Keratinocyte (primary cell): ENCODE measurements around the gene TEN1. TPM values are rescaled to one million over a fixed set of nuclear protein-coding genes. Genes with fewer than 3 reads are reported as not detected.

ENCODE experiments used
- DNase-seq: peaks from one replicate; pipeline ENCODE4 v3.0.0-alpha.2; 2011; ENCODE audit warnings: low read depth, missing footprints, low spot score
- FAIRE-seq: peaks from 2 replicates; lab custom pipeline; 2011; peaks lifted over from hg19 to GRCh38; lab: Jason Lieb, UNC
- H2AFZ ChIP-seq: 2 replicates; pipeline ENCODE4 v1.6.0; 2012; ENCODE audit warnings: low read length, control low read depth, inconsistent platforms; ENCODE audit not compliant: control insufficient read depth
- H3K27ac ChIP-seq: 2 replicates; pipeline ENCODE4 v1.5.1; 2011; ENCODE audit warnings: low read length; ENCODE audit not compliant: control insufficient read depth, insufficient read depth
- H3K27me3 ChIP-seq: 3 replicates; pipeline ENCODE4 v1.6.0; 2011; ENCODE audit warnings: low read length; ENCODE audit not compliant: control insufficient read depth, insufficient read depth; ENCODE audit errors: extremely low read depth
- H3K36me3 ChIP-seq, 2 experiments: 2 replicates in 1 of 2; 3 replicates in 1 of 2; pipeline ENCODE4 v1.5.1; 2011; ENCODE audit warnings: low read length in 2 of 2, mild to moderate bottlenecking in 1 of 2; ENCODE audit not compliant: control insufficient read depth in 2 of 2, insufficient read depth in 2 of 2; ENCODE audit errors: extremely low read depth in 1 of 2
- H3K4me1 ChIP-seq: 3 replicates; pipeline ENCODE4 v1.5.1; 2011; ENCODE audit warnings: low read length; ENCODE audit not compliant: control insufficient read depth, insufficient read depth; ENCODE audit errors: extremely low read depth
- H3K4me2 ChIP-seq: 3 replicates; pipeline ENCODE4 v1.6.0; 2011; ENCODE audit warnings: low read depth, low read length; ENCODE audit not compliant: control insufficient read depth, insufficient read depth; ENCODE audit errors: extremely low read depth
- H3K4me3 ChIP-seq, 3 experiments: fragments of 200-600 bp in 1 of 3; sonication (generic) in 1 of 3; 2 replicates in 2 of 3; 3 replicates in 1 of 3; pipeline ENCODE4 v1.5.1; 2011 to 2016; ENCODE audit warnings: low read length in 3 of 3, mild to moderate bottlenecking in 3 of 3, control low read depth in 2 of 3, inconsistent platforms in 1 of 3, low read depth in 1 of 3, mixed read lengths in 1 of 3, mixed run types in 1 of 3, moderate library complexity in 1 of 3; ENCODE audit not compliant: control insufficient read depth in 2 of 3, insufficient read depth in 2 of 3; ENCODE audit errors: extremely low read depth in 1 of 3
- H3K79me2 ChIP-seq: 2 replicates; pipeline ENCODE4 v1.6.0; 2012; ENCODE audit warnings: low read length; ENCODE audit not compliant: control insufficient read depth, insufficient read depth
- H3K9ac ChIP-seq: 3 replicates; pipeline ENCODE4 v1.6.0; 2011; ENCODE audit warnings: low read length; ENCODE audit not compliant: control insufficient read depth, insufficient read depth; ENCODE audit errors: extremely low read depth
- H3K9me1 ChIP-seq: 3 replicates; pipeline ENCODE4 v1.6.0; 2011; ENCODE audit warnings: low read length; ENCODE audit not compliant: control insufficient read depth, insufficient read depth; ENCODE audit errors: extremely low read depth
- H3K9me3 ChIP-seq: 2 replicates; pipeline ENCODE4 v1.5.1; 2012; ENCODE audit warnings: low read depth, low read length; ENCODE audit not compliant: control insufficient read depth
- H4K20me1 ChIP-seq: 3 replicates; pipeline ENCODE4 v1.6.0; 2011; ENCODE audit warnings: low read length; ENCODE audit not compliant: control insufficient read depth, insufficient read depth; ENCODE audit errors: extremely low read depth
- EZH2 ChIP-seq: IDR thresholded peaks from one replicate; pipeline ENCODE4 v1.6.1; 2012; ENCODE audit warnings: inconsistent platforms, mild to moderate bottlenecking, low read length, moderate library complexity
- dilution Hi-C: fragments of 300-500 bp; cut with MboI; formaldehyde crosslinking; loops from one replicate; pipeline ENCODE4 v1.7.0; 2020; ENCODE audit warnings: low sequenced_read_pairs; ENCODE audit not compliant: extremely low pct_ligation_motif_present
- polyA plus RNA-seq, 5 experiments: library from polyadenylated mRNA; depleted of rRNA in 3 of 5; stranded (reverse) in 3 of 5; stranded (forward) in 1 of 5; unstranded in 1 of 5; fragments of >200 nt; gene quantifications; 1 replicate in 1 of 5; 2 replicates in 3 of 5; 3 replicates in 1 of 5; pipeline versions ENCODE4 v1.2.1 to v1.2.3, GENCODE V29; 2011 to 2012; ENCODE audit warnings: missing spikeins in 2 of 5, low read depth in 1 of 5, low replicate concordance in 1 of 5
- TF ChIP-seq, protein P1 (sequence below), 3 experiments: IDR thresholded peaks in 1 of 3; conservative IDR thresholded peaks in 1 of 3; optimal IDR thresholded peaks in 1 of 3; 2 replicates in 2 of 3; 3 replicates in 1 of 3; pipeline versions ENCODE3 to v1.5.1; 2011; ENCODE audit warnings: low read length in 3 of 3, mild to moderate bottlenecking in 3 of 3, moderate library complexity in 2 of 3, control low read depth in 1 of 3, inconsistent platforms in 1 of 3; ENCODE audit not compliant: insufficient read depth in 2 of 3; ENCODE audit errors: extremely low read depth in 1 of 3

Gene TEN1
- polyA plus RNA-seq, 1 donor (not counting 4 experiments of a cell fraction or from before 2014, with no cell fraction given) = 11.7 TPM

DNA sequence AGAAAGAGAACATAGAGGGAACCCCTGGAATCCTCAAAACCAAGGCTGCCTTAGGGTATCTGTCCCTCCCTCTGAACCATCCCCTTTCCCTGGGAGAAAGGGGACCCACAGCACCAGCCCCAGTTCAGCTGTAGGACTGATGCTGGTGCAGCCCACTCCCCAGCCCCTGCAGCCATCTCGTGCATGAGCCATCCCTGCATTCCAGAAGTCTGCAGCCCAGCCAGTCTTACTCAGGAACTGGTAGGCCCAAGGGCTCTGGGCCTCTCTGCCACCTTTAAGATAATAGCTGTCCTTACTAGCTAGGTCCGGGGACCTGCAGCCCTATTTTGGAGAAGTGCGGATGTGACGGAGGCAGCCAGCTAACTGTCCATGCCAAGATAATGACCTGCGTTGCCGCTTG lies 54.1 kb downstream of the TEN1 start:
- Histone ChIP-seq H3K4me2 (no peak overlapping the region), H2AFZ (no peak overlapping the region), H3K36me3 (peaks cover 2% of the 10 kb centered on the region in 2 experiments), H4K20me1 (no peaks in the 10 kb centered on the region), H3K27ac (no peak overlapping the region), H3K27me3 (no peaks in the 10 kb centered on the region), H3K79me2 (no peaks in the 10 kb centered on the region), H3K9ac (no peak overlapping the region), H3K4me3 (no peak overlapping the region), H3K4me1 (no peaks in the 10 kb centered on the region), H3K9me1 (no peaks in the 10 kb centered on the region), H3K9me3 (no peaks in the 10 kb centered on the region)
- TF ChIP-seq, protein P1, sequence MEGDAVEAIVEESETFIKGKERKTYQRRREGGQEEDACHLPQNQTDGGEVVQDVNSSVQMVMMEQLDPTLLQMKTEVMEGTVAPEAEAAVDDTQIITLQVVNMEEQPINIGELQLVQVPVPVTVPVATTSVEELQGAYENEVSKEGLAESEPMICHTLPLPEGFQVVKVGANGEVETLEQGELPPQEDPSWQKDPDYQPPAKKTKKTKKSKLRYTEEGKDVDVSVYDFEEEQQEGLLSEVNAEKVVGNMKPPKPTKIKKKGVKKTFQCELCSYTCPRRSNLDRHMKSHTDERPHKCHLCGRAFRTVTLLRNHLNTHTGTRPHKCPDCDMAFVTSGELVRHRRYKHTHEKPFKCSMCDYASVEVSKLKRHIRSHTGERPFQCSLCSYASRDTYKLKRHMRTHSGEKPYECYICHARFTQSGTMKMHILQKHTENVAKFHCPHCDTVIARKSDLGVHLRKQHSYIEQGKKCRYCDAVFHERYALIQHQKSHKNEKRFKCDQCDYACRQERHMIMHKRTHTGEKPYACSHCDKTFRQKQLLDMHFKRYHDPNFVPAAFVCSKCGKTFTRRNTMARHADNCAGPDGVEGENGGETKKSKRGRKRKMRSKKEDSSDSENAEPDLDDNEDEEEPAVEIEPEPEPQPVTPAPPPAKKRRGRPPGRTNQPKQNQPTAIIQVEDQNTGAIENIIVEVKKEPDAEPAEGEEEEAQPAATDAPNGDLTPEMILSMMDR (optimal IDR thresholded peaks at IDR 0.05 in 1 of 3, IDR thresholded peaks at IDR 0.05 in 1 of 3, conservative IDR thresholded peaks at IDR 0.05 in 1 of 3; ENCODE audit: extremely low read depth in 1 of 3, insufficient read depth in 2 of 3, low read length in 3 of 3) = no peak
- TF ChIP-seq EZH2 = no peak
- dilution Hi-C loops = no loop called here
- DNase-seq (no peak), FAIRE-seq (no peak)

DNA sequence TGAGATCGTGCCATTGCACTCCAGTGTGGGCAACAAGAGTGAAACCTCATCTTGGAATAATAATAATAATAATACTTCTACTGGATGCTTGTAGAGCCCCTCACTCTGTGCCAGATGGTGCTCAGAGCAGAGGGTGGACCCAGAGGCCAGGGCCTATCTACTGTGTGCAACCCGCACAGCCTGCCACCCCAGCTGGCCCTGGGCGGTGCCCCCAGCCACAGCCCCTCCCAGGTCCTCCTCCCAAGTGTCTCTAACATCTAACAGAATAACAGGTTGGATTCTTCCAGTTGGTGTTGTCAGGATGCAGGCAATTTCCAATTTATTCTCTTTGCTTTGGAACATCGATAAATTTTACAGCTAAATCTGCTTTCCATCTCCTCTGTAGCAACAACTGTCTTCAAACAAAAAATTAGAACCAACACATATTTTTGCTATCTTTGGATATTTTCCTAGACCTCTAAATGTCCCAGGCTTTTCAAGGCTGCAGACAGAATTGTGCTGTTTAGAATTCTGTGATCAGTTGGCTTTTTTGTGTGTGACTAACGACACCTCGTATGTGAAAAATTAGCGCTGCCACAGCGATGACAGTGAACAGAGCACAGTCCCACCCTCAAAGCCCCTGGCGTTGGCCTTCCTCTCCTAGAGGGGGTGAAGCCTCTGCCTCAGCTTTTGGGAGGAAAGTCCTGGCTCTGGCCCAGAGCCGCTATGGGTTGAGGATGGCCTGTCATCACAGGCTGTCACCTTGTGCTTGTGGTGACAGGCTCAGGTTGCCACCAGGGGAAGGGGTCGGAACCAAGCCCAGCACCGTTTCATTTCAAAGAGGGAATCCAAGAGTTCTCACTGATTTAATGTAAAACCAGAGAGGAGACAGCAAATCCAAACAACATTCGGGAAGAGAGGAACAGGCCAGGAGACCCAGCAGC lies 55.6 kb downstream of the TEN1 start:
- DNase-seq (no peak), FAIRE-seq (no peak)
- Histone ChIP-seq H3K27me3 (no peaks in the 10 kb centered on the region), H3K36me3 (peaks cover 9 to 14% of the 10 kb centered on the region in 2 experiments), H3K4me2 (no peak overlapping the region), H3K4me1 (no peaks in the 10 kb centered on the region), H3K79me2 (no peaks in the 10 kb centered on the region), H4K20me1 (no peaks in the 10 kb centered on the region), H2AFZ (no peak overlapping the region), H3K9me1 (no peaks in the 10 kb centered on the region), H3K4me3 (no peak overlapping the region), H3K27ac (no peak overlapping the region), H3K9ac (no peak overlapping the region), H3K9me3 (no peaks in the 10 kb centered on the region)
- TF ChIP-seq EZH2 = no peak
- TF ChIP-seq, protein P1 (optimal IDR thresholded peaks at IDR 0.05 in 1 of 3, IDR thresholded peaks at IDR 0.05 in 1 of 3, conservative IDR thresholded peaks at IDR 0.05 in 1 of 3; ENCODE audit: extremely low read depth in 1 of 3, insufficient read depth in 2 of 3, low read length in 3 of 3) = no peak
- dilution Hi-C loops = no loop called here
